ENCODE results near the gene FBXW12.

DNA sequence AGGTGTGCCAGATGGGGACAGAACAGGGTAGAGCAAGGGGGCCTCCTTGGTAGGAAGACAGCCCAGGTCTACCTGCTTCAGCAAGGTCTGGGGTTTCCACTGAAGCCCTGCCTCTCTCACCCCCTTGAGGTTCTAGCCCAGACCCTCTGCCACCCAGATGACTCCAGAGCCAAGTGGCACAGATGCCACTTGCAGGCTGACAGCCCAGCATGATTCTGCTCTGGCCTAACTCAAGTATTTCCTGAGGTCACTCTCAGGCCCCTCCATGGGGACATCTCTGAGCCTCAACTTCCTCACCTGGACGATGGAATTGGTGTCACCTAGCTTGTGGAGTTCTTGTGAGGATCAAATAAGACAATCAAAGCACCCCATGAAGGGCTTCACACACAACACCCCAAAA lies 34.0 kb downstream of the FBXW12 start:
- TF ChIP-seq, protein P1, sequence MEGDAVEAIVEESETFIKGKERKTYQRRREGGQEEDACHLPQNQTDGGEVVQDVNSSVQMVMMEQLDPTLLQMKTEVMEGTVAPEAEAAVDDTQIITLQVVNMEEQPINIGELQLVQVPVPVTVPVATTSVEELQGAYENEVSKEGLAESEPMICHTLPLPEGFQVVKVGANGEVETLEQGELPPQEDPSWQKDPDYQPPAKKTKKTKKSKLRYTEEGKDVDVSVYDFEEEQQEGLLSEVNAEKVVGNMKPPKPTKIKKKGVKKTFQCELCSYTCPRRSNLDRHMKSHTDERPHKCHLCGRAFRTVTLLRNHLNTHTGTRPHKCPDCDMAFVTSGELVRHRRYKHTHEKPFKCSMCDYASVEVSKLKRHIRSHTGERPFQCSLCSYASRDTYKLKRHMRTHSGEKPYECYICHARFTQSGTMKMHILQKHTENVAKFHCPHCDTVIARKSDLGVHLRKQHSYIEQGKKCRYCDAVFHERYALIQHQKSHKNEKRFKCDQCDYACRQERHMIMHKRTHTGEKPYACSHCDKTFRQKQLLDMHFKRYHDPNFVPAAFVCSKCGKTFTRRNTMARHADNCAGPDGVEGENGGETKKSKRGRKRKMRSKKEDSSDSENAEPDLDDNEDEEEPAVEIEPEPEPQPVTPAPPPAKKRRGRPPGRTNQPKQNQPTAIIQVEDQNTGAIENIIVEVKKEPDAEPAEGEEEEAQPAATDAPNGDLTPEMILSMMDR (conservative IDR thresholded peaks at IDR 0.05 in 1 of 2, IDR thresholded peaks at IDR 0.05 in 1 of 2; ENCODE audit: extremely low read depth in 1 of 2, insufficient read depth in 1 of 2, low read depth in 1 of 2, low read length in 2 of 2) = no peak
- no peak for TF ChIP-seq EZH2 (IDR thresholded peaks at IDR 0.05; ENCODE audit: borderline replicate concordance, low read length)
